Measurements from ENCODE around the gene AGRP.
"Not testable (repeated sequence)": the region's sequence is repeated elsewhere in the genome, so short reads cannot be mapped to it uniquely, and the experiment has no call there.

Gene AGRP

GRCh38 chr16:67504031-67505021, 21.0 kb upstream of the AGRP start:
- no peaks in the 10 kb centered on the region for H3K4me1 ChIP-seq
- no peaks in the 10 kb centered on the region for H3K79me2 ChIP-seq
- no peaks in the 10 kb centered on the region for H3K36me3 ChIP-seq (ENCODE audit: control insufficient read depth, insufficient read depth, low read length)
- H2AFZ ChIP-seq, result no peak overlapping the region
- no peak overlapping the region for H3K9ac ChIP-seq
- H3K27me3 ChIP-seq (ENCODE audit: control insufficient read depth, insufficient read depth, low read length), result no peaks in the 10 kb centered on the region
- no peak overlapping the region for H3K4me3 ChIP-seq (ENCODE audit: low read depth, low read length)
- H3K9me3 ChIP-seq (ENCODE audit: control insufficient read depth, low read length), result no peaks in the 10 kb centered on the region
- TF ChIP-seq CTCF (IDR thresholded peaks at IDR 0.05), result no peak
- peak overlapping the region; percentile 39 for H3K27ac ChIP-seq
- no peak overlapping the region for H3K4me2 ChIP-seq (ENCODE audit: low read length)

GRCh38 chr16:67499106-67499505, 15.8 kb upstream of the AGRP start:
- no peak for TF ChIP-seq CTCF (IDR thresholded peaks at IDR 0.05)
- no peaks in the 10 kb centered on the region for H3K27me3 ChIP-seq (ENCODE audit: control insufficient read depth, insufficient read depth, low read length)
- H3K9me3 ChIP-seq (ENCODE audit: control insufficient read depth, low read length), result no peaks in the 10 kb centered on the region
- H3K9ac ChIP-seq, result no peak overlapping the region
- H3K4me3 ChIP-seq (ENCODE audit: low read depth, low read length), result no peak overlapping the region
- no peak overlapping the region for H3K4me2 ChIP-seq (ENCODE audit: low read length)
- H2AFZ ChIP-seq, result no peak overlapping the region
- no peaks in the 10 kb centered on the region for H3K36me3 ChIP-seq (ENCODE audit: control insufficient read depth, insufficient read depth, low read length)
- no peaks in the 10 kb centered on the region for H3K79me2 ChIP-seq
- H3K27ac ChIP-seq, result no peak overlapping the region
- no peaks in the 10 kb centered on the region for H3K4me1 ChIP-seq

- Histone ChIP-seq H3K4me2 (ENCODE audit: low read length) (no peak overlapping the region), H3K4me3 (ENCODE audit: low read depth, low read length) (no peak overlapping the region), H2AFZ (no peak overlapping the region), H3K27me3 (ENCODE audit: control insufficient read depth, insufficient read depth, low read length) (no peaks in the 10 kb centered on the region), H3K9ac (no peak overlapping the region), H3K36me3 (ENCODE audit: control insufficient read depth, insufficient read depth, low read length) (no peaks in the 10 kb centered on the region), H3K79me2 (no peaks in the 10 kb centered on the region), H3K27ac (no peak overlapping the region), H3K9me3 (ENCODE audit: control insufficient read depth, low read length) (no peaks in the 10 kb centered on the region), H3K4me1 (no peaks in the 10 kb centered on the region)
- no peak for TF ChIP-seq CTCF (IDR thresholded peaks at IDR 0.05)
These were observed 7.2 kb upstream of the AGRP start for GRCh38 chr16:67490335-67491096.

- Histone ChIP-seq H3K4me3 (ENCODE audit: low read depth, low read length) (no peak overlapping the region), H3K36me3 (ENCODE audit: control insufficient read depth, insufficient read depth, low read length) (no peaks in the 10 kb centered on the region), H3K79me2 (no peaks in the 10 kb centered on the region), H2AFZ (no peak overlapping the region), H3K27me3 (ENCODE audit: control insufficient read depth, insufficient read depth, low read length) (no peaks in the 10 kb centered on the region), H3K9ac (no peak overlapping the region), H3K27ac (no peak overlapping the region), H3K4me1 (no peaks in the 10 kb centered on the region), H3K9me3 (ENCODE audit: control insufficient read depth, low read length) (no peaks in the 10 kb centered on the region), H3K4me2 (ENCODE audit: low read length) (no peak overlapping the region)
- no peak for TF ChIP-seq CTCF (IDR thresholded peaks at IDR 0.05)
These were observed 6.2 kb upstream of the AGRP start for GRCh38 chr16:67489401-67490083.

GRCh38 chr16:67487561-67487960, 4.2 kb upstream of the AGRP start:
- not testable (repeated sequence) for H3K4me2 ChIP-seq (ENCODE audit: low read length); H2AFZ ChIP-seq; H3K36me3 ChIP-seq (ENCODE audit: control insufficient read depth, insufficient read depth, low read length); H3K4me3 ChIP-seq (ENCODE audit: low read depth, low read length); H3K27ac ChIP-seq; H3K4me1 ChIP-seq; H3K9ac ChIP-seq; H3K9me3 ChIP-seq (ENCODE audit: control insufficient read depth, low read length); H3K79me2 ChIP-seq; H3K27me3 ChIP-seq (ENCODE audit: control insufficient read depth, insufficient read depth, low read length)

All from parathyroid adenoma (tissue), 2 donors.